GOT3 (cell line): ENCODE measurements around the gene LTBR.

ENCODE experiments used
- DNase-seq: peaks from one replicate; lab custom pipeline; 2025; ENCODE audit warnings: mixed read lengths; lab: John Stamatoyannopoulos, UW

Gene LTBR

GRCh38 chr12:6368906-6369525 is 14.9 kb upstream of the LTBR start:
- no peak for DNase-seq

GRCh38 chr12:6369916-6370575 is 13.9 kb upstream of the LTBR start:
- no peak for DNase-seq

DNA sequence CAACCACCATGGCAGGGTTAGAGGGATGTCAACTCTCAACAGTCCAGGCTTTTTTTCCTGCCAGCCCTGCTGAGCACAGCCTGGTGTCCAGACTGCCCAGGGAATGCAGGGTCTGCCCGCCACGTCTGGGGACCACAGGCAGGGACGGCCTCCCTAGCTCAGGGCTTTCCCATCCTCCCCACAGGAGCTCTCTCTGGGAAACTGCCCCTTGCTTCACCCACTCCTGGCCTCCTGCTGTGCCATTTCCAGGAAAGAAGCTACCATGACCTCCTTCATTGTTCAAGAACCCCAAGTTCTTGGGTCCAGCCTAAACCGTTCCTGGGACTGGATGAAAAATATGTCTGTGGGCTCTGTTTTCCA is 13.4 kb upstream of the LTBR start:
- DNase-seq = no peak

DNA sequence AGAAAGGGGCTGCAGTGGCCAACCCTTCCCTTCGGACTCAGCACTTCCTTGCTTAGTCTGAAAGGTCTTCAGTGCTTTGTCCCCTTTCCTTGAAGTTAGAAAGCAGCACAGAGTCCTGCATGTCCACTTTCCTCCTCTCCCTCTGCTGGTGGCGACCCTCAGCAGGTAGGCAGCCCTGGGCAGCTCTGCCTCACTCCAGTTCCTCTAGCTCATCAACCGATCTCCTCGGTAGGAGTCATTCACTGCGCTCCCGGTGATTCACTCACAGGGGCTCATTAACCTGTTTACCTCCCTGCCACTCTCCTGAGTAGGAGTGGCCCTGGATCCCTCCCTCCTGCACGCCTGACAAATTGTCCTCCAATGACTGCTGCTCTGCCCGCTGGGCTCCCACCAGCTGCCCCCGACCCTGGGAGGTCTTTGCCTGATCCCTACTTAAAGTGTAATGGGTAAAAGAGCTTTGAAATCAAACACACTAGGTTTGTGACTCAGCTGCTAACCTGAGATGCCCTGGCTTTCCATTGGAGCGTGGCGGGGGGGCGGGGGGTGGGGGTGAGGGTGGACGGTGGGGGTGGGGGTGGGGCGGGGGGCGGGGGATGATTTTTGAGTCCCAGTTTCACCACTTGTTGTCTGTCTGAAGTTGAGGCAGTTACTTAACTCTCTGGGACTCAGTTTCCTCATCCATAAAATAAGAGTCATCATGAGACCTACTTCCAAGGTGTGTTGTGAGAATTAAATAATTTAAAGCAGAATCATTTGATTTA is 12.8 kb upstream of the LTBR start:
- no peak for DNase-seq

DNA sequence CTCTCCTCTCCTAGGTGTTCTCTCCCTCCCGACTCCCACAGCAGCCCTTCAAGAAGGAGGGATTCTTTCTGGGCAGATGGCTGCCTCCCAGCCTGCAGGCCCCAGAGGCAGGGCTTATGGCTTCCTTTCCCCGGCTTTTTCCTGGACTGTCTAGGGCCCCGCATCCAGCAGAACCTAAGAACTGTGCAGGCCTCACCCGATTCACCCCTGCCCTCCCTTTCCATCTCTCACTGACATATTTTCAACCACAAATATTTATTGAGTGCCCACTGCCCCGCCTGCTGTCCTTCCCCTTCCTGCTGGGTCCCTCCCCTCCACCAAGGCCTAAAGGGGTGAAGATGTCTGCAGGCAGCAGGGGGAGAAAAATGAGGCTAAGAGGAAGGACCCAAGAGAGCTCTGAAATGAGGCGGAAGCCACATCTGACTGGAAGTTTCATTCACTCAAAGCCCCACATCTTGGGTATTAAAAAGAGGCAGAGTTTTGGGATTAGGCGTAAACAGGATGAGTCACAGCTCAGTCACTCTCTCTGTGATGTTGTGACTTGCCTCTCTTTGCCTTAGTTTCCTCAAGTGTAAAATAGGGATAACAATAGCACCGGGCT is 11.5 kb upstream of the LTBR start:
- peak; percentile 34 for DNase-seq

DNA sequence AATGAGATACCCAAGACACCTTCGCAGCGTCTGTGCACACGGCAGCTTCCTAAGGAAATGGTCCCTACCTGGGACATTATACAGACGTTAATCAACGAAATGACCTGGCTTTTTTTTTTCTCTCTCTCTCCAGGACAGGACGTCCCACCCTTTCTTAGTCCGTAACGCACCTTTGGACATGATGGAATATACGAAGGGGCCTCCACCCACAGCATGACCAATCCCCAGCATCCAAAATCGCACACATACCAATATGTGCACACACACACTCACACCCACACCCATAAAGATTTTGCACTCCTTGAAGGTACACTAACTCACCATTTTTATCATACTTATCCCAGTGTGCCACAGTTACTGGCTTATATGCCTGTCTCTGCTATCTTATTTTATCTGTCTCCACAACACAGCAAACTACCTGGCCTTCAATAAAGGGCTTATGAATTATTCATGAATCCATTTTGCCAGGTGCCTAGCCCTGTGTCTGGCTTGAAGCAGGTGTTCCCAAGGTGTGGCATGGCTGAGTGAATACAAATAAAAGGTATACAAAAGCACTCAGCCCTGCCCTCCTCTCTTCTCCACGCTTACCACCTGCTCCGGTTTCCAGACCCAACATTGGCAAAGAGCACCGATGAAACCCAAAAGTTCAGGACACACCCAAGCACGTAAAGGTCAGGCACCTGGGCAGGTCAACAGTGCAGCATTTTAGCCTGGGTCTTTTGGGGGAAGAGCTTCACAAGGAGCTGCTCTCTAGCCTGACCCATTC is 10.8 kb upstream of the LTBR start:
- no peak for DNase-seq

- no peak for DNase-seq
These were observed 9.8 kb upstream of the LTBR start for GRCh38 chr12:6374028-6374785.

GRCh38 chr12:6374786-6375160 is 9.2 kb upstream of the LTBR start:
- DNase-seq = no peak

GRCh38 chr12:6375269-6376078 is 8.5 kb upstream of the LTBR start, which contains the start of gene SCNN1A:
Gene SCNN1A (minus strand): TSS chr12:6375563. CDS start chr12:6374783, 780 bp downstream.
- no peak for DNase-seq

GRCh38 chr12:6376079-6376869 is 7.7 kb upstream of the LTBR start:
- DNase-seq = no peak

DNA sequence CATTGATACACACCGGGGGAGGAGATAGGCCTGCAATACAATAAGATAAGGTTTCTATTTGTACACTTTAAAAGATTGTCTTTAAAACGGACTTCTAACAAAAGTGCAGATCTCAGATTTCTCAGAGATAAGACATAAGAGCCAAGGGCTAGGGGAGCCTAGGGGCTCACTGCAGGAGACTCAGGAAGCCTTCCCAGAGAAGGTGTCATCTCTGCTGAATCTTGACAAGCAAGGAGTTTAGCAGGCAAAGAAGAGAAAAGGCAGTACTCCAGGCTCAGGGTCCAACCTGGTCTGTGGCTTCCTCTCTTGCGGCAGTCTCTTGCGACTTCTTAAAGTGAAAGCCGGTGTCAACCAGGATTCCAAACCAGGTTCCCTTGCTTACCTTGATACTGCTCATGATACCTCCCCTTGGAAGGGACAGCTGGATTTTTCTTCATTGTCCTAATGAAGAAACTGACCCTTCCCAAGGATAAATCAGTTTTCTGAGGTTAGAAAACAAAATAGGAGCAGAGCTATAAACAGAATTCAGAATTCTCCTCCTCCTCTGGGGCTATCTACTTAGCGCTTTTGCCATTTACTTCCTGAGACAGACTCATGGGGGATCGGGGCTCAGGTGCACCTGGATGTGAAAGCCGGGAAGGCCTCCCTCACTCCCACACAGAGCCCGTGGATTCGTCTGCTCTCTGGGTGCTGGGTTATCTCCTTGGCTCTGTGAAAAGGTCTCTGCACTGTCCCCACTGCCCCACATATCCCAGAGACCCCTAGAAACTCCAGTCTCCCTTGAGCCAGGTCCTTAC is 6.9 kb upstream of the LTBR start:
- no peak for DNase-seq

- no peak for DNase-seq
These were observed 6.3 kb upstream of the LTBR start for GRCh38 chr12:6377667-6377994.

- DNase-seq = no peak
These were observed 5.1 kb upstream of the LTBR start for GRCh38 chr12:6378709-6379472.

DNA sequence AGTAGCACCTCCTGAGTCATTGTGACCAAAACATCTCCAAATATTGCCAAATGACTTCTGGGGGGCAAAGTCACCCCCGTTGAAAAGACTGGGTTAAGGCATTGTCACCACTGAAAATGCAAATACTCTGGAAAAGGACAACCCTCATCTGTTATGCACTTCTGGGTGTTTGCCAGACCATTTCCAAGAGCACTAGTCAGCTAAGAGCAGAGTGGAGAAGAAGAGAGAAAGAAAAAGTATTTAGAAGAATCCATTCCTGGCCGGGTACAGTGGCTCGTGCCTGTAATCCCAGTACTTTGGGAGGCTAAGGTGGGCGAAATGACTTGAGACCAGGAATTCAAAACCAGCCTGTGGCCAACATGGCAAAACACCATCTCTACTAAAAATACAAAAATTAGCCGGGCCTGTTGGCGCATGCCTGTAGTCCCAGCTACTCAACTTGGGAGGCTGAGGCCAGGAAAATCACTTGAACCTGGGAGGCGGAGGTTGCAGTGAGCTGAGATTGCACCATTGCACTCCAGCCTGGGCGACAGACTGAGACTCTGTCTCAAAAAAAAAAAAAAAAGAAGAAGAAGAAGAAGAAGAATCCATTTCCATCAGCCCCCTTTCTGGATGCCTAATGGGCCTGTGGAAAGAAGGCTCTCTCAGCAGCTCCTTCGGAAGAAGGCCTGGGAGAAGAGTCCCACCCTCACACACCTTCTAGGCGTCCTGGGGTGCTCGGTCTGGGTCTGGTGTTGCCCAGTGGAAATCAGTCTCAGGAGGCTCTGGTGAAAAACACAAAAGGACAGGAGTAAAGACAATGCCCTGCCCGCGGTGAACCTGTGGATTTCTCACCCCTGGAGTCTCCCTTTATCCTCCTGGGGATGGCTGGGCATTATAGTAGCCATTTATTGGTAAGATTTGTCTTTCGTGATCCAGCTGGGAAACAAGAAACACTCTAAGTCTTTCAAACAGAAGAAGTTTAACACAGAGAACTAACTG is 3.5 kb upstream of the LTBR start:
- DNase-seq = no peak

DNA sequence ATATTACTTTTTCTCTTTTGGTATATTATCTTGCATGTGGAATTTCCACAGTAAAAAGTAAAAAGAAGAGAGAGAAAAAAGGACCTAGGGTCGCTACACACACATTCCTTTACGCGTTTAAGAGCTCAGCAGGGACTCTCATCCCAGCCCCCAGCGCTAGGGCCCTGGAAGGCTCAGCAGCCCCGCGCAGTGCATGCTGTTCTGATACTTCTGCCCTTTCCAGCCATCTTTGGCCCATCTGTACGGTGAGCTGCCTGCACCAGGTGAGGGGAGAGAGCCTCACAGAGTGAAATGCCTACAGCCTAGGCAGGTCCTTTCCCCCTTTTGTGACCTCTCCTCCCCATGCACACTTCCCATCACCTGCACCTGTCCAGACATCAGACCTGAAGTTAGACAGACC is 1.6 kb upstream of the LTBR start:
- no peak for DNase-seq

- DNase-seq = no peak
These were observed 980 bp upstream of the LTBR start for GRCh38 chr12:6382982-6383381.
